HG02885 (cell line): ENCODE data around the gene AKNAD1.

Experiments
- ATAC-seq: cut with Tn5 transposase; IDR thresholded peaks from one replicate; pipeline ENCODE4 v1.9.1; 2021; ENCODE audit warnings: mild to moderate bottlenecking; ENCODE audit not compliant: unreplicated experiment, poor library complexity

The AKNAD1 gene

DNA sequence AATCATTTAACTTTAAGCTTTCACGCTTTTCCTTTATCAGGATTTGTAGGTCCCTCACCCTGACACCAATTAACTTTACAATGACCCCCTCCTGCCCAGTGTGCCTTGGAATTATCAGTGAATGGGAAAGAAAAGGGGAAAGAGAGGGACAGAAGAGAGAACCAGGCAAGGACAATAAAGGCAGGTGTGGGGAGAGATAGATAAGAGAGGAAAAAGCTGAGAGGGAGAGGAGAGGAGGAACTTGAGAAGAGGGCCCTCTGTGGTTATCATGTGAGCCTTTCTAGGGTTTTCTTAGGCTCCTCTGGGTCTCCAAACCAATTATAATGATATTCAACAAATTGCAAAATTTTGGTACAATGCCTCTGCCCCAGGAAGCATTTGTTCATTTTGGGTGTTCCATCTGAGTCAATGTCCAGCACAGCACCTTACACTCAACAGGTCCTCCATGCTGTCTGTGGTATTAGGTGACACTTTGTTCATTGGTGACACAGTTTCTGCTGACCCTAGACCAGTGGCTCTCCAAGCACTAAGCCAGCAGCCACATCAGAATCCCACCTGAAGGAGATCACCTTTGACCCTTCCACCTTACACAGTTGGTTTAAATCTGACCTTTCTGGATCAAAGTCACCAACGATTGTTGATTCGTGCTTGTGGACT lies 14.2 kb downstream of the AKNAD1 start:
- no peak for ATAC-seq

- ATAC-seq = no peak
These were observed 15.2 kb downstream of the AKNAD1 start for GRCh38 chr1:108841703-108842102.

DNA sequence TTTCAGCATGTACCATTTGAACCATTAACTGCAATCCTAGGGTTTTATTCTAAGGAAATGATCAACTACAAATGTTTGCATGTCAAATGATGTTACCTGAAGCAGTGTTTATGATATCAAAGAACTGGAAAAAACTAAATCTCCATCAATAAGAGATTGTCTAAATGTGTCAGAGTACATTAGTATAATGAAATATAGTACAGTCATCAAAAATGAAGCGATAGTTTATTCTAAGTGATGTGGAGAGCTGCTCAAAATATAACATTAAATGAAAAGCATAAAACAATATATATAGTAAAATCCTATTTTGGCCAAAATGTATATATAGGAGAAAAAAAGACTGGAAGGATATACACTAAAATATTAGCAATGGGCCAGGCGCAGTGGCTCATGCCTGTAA lies 24.0 kb downstream of the AKNAD1 start:
- ATAC-seq = no peak

GRCh38 chr1:108831225-108831624 lies 25.7 kb downstream of the AKNAD1 start:
- ATAC-seq = no peak

- no peak for ATAC-seq
These were observed 26.5 kb downstream of the AKNAD1 start for GRCh38 chr1:108830119-108831008.

DNA sequence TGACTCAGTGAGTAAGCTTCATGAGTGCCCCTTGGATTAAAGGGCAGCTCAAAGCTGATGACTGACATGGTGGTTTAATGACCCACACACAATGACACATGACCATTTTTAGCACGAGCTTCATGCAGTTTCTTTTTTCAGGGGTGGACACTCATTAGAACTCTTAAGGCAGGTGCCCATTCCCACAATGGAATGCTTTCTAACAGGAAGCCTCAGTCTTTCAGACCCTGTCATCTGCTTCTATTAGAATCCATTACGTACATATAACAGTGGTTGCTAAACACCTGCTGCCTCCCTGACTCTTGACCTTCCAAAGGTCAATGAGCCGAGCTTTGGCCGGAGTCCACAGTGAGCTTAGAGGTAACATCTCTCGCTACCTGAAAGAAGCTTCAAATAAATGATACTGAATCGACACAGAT lies 27.4 kb downstream of the AKNAD1 start:
- no peak for ATAC-seq

GRCh38 chr1:108828074-108828961 lies 28.6 kb downstream of the AKNAD1 start:
- ATAC-seq = peak; percentile 51

DNA sequence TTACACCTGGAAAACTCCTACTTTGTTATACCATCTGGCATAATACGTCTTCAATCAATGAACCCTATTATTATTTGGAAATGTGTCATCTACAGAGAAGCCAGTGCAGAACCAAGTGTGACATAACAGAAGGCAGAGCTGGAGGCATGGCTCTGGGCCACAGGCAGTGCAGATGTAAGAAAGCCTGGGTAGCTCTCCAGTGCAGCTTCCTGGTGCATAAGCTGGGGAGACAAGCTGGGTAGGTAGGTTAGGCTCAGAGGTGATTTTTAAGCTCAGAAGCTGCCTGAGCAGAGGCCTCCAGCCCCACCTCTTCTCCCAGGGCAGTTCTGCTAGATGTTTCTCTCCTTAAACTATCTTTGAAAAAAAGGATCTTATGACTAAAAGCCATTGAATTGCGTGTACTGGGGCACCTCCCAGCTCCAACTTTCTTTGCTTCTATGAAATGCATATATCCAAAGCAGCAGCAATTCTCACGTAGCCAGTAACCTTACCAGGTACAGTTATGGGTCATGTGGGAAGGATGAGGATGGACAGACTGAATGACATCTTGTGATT lies 30.7 kb downstream of the AKNAD1 start:
- ATAC-seq = no peak

- no peak for ATAC-seq
These were observed 32.8 kb downstream of the AKNAD1 start for GRCh38 chr1:108824051-108824450.

DNA sequence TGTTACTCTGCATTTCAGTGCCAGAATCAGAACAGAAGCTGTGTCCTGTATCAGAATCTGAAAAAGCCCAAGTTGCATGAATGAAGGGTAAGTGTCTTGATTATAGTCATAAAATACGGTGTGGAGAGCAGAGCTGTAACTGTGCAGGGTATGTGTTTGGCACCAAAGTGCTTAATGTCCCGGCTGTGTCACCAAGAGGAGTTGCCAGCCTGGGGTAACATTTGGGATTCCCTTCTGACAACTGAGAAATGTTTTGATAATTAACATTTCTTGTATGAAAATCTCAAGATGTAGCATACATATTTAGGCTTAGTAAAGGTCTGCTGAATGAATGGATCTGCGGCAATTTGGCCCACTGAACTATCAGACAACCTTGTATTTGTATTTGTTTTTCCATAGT lies 33.3 kb downstream of the AKNAD1 start:
- ATAC-seq = no peak

- ATAC-seq = no peak
These were observed 37.0 kb downstream of the AKNAD1 start for GRCh38 chr1:108819878-108820277.

- no peak for ATAC-seq
These were observed 39.1 kb downstream of the AKNAD1 start for GRCh38 chr1:108817811-108818210.

DNA sequence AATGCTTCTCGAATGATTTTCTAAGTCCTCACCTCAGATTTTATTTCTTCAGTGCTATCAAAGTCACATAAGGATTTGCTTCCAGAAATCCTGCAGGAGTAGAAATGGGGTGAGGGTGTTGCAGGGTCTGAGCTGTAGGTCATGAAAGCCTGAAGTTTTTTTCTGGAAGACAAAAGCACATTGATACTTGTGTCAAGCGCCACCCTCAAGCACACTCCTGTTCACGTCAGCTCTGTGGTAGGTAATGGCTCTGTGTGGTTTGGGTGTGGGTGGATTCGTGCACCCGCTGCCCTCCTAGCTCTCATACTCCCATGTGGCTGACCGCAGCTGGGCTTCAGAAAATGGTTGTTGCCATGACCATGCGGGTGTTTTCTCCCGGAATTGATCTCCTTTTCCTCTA lies 39.9 kb downstream of the AKNAD1 start:
- peak; percentile 44 for ATAC-seq

- ATAC-seq = no peak
These were observed 40.6 kb downstream of the AKNAD1 start for GRCh38 chr1:108816049-108816893.

- ATAC-seq = no peak
These were observed 41.3 kb downstream of the AKNAD1 start for GRCh38 chr1:108815566-108815965.

DNA sequence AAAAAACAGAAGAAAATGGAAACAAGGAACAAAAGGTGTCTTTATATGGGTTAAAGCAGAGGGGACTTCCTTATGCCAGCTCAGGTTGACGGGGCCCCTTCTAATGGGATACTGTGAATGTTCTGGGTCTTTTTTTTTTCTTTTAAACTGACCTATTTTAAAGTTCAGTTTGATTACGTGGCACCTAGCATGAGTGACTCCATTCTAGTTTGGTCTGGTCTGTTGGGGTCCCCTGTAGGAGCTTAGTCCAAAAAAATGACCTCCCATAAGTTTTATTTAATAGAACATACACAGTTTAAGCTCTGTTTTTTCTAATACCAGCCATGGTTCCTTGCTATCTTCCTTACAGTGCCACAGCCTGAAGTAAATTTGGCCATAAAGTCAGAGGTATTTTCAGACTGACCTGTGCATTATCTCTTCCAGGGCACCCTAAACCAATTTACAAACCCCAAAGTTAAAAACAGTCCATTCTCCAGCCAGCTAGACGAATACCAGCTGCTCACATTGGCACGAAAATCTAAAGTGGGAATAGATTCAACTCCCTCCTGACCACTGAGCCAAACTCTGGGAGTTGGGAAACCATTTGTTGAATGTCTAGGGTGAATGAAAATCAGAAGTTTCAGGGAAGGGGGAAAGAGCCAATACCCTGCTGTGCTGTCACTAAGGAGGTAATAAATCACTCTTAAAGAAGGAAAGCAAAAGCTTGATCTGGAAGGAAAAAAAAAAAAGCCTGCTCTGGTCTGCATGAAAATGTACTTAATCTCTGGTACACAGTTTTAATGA lies 42.4 kb downstream of the AKNAD1 start:
- ATAC-seq = no peak

GRCh38 chr1:108813326-108813725 lies 43.6 kb downstream of the AKNAD1 start:
- no peak for ATAC-seq

- ATAC-seq = no peak
These were observed 45.3 kb downstream of the AKNAD1 start for GRCh38 chr1:108811611-108812010.

DNA sequence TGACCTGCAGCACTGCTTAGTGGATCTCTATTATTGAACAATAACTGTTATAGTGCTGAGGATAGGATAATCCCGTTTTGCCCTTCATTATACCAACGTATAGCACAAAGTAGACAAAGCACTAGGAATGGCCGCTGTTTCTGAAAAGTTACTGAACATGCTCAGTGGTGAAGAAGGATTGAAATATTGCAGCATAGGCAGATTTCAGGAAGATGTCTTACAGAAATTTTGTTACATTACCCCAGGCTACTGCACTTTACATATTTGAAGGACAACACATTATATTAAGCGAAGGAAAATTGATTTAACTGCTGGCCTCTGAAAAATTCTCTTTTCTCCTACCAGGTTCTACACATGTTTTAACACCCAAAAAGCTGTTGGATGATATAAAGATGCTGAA lies 48.5 kb downstream of the AKNAD1 start:
- ATAC-seq = no peak
